GM19397 (cell line): ENCODE measurements around the gene ZDHHC3.
"Not testable (repeated sequence)": the region's sequence is repeated elsewhere in the genome, so short reads cannot be mapped to it uniquely, and the experiment has no call there.

Experiments used
- ATAC-seq: cut with Tn5 transposase; IDR thresholded peaks from one replicate; pipeline ENCODE4 v1.9.1; 2021; ENCODE audit warnings: mild to moderate bottlenecking, moderate library complexity; ENCODE audit not compliant: unreplicated experiment

The ZDHHC3 gene

DNA sequence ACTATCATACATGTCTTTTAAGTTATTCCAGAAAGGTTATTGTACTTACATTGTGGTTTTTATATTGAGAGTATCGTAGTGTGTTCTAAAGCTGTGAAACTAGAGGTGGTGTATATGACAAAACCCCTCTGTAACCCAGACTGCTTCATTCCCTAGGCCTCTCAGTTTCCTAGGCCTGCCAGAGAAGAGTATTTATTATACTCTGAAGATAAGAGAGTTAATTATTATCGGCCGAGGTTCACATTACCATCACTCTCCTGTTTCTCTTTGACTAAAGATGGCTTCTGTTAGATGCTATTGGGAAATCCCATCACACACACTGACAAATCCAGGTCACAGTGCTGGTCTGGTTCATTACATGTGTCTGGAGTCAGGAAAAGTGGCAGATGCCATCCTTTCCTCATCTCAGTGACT is 20.6 kb upstream of the ZDHHC3 start:
- ATAC-seq = no peak

- no peak for ATAC-seq
These were observed 19.3 kb upstream of the ZDHHC3 start for GRCh38 chr3:44995142-44995770.

- no peak for ATAC-seq
These were observed 17.7 kb upstream of the ZDHHC3 start for GRCh38 chr3:44993471-44994205.

DNA sequence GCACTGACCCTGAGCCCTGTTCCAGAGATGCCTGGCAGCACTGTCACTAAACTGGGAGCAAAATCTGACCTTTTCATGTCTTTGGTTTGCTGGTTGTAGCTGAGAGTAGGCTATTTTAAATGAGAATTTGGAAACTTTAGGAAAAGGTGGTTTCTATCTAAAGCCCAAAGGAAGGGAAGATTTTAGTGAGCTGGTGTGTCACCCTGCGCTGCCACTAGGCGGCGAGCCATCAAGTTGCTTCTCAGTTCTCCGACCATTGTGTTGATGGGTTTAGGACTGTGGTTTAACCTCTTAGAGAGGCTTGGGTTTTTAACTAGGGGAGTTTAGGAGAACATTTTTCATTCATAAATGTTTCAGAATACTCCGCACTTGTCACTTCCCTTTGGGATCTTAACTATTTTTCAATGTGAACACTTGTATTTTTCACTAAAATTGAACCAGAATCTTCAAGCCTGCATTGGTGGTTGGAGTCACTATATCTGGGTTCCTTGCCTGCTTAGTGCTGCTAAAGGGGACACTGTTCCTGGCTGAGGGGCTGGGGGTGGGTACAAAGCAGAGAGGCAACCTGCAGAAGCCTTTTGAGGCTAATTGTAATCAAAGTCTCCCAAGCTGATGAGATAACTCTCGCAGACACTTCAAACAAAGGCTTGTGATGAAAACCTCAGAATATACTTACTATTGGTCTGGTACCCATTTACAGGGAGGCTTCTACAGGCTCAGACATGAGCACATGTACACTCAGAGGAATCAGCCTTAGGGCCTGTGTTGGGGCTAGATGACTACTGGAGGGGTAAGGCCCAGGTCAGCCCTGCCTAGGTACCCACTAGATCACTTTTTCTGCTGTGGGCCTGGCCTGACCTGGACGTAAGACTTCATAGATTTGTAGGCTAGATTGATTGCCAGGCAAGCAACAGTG is 16.8 kb upstream of the ZDHHC3 start:
- no peak for ATAC-seq

GRCh38 chr3:44991326-44991725 is 15.4 kb upstream of the ZDHHC3 start:
- ATAC-seq = no peak

DNA sequence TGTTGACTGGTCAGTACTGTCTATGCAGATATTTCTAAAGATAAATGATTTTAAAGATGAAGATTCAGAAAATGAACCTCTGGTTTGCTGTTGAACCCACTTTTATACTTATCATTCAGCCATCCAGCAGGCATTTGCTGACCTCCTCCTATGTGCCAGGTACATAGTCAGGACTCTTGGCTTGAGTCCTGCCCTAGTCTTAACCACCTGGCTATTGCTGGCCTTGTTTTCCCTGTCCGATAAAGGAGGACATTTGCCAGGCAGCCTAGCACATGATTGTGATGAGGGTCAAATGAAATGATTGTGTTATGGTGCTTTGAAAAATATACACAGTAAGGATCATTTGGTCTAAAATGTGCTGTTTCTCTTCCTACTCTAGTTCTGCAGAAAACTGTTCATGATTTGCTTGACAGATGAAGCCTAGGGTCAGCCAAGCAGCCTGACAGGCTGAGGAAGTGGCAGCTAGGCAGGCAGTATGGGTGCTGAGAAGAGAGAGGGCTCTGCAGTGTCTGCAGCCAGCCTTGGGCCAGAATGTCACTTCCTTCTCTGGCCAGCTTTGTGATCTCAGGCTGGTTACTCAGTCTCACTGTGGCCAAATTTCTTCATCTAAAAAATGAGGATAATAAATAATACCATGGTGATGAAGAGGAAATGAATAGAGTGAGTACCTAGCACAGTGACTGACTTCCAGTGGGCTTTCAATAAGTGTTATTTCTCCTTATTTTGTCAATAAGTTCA is 13.8 kb upstream of the ZDHHC3 start:
- no peak for ATAC-seq

GRCh38 chr3:44989141-44989540 is 13.2 kb upstream of the ZDHHC3 start:
- no peak for ATAC-seq

DNA sequence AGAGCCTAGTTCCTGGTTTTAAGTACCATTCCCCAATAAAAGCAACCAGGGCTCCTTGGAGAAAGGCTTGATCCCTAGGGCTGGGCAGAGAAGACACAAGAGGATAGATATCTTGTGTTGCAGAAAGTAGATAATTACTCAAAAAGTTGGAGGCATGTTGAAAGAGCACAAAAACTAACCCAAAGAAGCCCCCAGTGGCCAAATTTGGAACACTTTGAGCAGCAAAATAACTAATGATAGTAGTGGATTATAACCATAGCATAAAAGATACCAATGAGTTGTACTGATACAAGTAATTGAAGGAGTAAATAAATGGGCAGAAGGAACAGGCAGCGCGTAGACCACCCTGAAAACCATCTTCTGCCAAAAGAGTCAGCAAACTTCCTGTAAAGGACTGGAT is 12.1 kb upstream of the ZDHHC3 start:
- ATAC-seq = no peak

DNA sequence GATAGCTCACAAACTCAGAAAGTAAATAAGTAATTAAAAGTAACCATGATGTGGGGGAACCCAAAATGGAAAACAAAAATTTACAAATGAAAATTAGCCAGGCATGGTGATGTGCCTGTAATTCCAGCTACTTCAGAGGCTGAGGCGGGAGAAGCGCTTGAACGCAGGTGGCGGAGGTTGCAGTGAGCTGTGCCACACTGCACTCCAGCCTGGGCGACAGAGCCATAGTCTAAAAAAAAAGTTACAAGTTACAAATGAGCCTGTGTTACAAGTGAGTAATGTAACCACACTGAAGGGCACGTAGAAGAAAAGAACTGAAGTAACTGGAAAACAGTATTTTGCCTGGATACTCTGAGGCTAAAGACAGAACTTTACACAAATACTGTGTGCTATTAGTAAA is 11.4 kb upstream of the ZDHHC3 start:
- ATAC-seq = no peak

- not testable (repeated sequence) for ATAC-seq
These were observed 10.4 kb upstream of the ZDHHC3 start for GRCh38 chr3:44986330-44986729.

DNA sequence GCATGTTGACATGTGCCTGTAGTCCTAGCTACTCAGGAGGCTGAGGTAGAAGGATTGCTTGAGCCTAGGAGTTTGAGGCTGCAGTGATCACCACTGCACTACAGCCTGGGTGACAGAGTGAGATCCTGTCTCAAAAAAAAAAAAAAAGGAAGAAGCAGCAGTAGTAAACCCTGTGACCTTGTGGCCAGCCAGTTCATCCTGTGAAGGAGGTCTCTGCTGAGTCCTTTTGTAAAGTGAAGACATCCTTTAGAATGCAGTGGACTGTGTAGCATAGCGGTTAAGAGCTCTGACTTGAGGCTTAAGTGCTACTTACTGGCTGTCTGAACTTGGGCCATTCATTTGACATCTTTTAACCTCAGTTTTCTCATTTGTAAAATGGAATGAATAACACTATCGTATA is 8.4 kb upstream of the ZDHHC3 start:
- ATAC-seq = no peak

GRCh38 chr3:44983484-44983941 is 7.5 kb upstream of the ZDHHC3 start:
- no peak for ATAC-seq

DNA sequence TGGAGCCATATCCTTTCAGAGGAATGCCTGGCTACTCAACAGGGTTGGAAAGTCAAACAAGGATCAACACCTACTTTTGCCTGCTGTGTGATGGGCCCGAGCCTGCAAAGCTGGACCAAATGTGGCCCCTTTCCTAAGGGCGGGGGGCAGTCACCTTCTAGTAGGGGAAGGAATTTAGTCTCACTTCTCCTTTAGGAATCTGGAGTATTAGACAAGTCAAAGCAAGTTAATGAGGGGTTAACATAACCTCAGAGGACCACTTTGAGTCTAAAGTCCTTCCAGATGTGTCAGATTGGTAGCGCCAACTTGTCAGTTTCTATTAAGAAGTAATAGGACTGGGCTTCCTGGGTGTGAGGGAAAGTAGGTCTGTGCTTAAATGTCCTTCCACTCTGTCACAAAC is 6.8 kb upstream of the ZDHHC3 start:
- ATAC-seq = no peak

DNA sequence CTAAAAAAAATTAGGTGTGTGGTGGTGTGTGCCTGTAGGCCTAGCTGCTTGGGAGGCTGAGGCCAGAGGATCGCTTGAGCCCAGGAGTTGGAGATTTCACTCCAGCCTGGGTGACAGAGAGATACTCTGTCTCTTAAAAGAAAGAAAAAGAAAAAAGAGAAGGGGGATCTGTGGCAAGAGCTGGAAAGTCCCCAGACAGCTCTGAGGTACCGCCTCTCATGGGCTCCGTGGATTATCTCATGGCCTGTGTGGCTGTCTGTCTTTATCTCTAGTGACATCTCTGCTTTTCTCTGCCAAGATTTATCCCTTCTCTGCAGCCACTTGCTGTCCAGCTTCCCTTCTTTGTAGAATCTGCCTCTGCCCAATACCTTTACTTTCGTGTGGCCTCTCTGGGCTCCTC is 5.8 kb upstream of the ZDHHC3 start:
- no peak for ATAC-seq

DNA sequence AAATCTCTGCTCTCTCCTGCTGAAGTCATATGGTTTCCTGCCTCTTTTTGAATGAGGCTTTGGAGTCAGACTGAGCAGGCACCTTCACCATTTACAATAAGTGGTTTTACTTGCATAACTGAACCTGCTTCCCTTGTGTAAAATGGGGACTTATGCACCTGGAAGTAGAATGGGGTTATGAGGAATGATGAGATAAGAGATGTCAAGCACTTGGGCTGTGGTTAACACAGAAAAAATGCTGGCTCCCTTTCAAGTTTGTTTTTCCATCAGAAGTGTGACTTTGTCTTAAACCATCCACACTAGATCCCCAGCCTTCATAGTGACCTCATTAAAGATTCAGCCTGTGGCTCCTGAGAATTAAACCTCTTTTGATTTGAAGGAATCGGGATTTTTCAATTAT is 5.2 kb upstream of the ZDHHC3 start:
- ATAC-seq = no peak

GRCh38 chr3:44974416-44974815 is 1.6 kb downstream of the ZDHHC3 start:
- ATAC-seq = no peak

DNA sequence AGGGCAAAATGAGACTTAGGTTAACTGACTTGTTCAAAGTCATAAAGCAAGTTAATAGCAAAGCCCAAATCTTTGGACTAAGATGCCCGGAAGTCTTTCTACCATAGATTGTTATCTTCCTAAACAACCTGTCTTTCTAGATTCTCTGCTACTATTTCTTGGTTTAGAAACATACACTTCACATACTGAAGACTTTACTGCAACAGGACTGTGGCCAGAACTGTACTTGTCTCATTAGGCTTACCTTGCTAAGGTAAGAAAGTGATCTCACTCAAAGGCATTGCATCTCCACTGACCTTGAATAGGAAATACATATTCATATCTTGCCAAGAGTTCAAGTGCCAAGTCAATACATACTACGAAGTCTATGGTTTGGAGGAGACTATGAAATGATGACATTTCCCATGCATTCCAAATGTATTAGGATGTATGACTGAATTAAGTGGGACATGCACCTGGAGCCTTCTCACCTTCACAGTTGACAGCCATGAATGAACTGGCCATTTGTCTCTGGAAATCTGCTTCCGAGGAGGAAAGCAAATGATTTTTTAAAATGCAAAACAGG is 5.0 kb downstream of the ZDHHC3 start:
- ATAC-seq = no peak

DNA sequence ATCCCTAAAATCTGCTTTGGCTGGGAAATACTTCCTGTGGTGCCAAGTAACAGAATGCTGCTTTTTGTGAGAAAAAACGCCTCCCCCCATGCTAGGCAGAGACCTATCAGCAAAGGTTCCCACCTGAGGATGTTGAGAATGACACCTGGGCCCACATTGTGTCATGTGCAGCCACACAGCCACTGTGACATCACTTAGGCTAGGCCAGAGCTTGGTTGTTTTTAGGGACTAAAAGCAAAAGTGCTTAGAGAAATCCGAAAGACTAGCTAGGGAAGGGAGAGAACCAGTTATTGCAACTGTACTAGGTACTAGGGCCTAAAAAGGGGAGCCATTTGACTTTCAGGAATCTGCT is 6.2 kb downstream of the ZDHHC3 start:
- ATAC-seq = no peak

DNA sequence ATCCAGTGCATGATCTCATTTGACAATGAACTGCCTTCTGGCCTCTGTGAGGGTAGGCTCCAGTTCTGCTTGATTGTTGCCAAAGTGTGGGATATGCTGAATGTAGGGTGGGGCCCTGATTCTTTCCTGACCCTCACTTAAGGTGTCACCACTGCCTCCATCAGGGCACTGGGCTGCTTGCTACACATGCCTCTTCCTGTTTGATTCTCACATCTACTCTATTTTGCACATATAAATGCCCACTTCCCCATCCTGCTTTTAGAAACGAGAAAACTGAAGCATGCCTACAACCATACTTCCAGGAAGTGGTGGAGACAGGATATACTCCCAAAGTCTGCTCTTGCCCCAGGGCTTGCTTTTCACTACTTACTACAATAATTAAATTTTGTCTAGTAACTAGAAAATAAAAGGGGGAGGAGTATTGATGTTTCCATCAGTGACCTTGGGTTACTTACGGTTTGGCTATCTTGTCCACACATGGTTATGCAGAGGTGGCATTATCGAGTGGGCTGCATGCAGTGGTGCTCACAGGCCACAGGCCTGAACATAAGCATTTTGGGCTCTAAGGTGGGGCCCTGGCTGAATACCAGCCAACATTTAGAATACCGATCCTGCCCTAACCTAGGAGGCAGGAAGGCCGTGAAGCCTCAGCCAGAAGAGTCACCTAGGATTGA is 6.7 kb downstream of the ZDHHC3 start:
- no peak for ATAC-seq

DNA sequence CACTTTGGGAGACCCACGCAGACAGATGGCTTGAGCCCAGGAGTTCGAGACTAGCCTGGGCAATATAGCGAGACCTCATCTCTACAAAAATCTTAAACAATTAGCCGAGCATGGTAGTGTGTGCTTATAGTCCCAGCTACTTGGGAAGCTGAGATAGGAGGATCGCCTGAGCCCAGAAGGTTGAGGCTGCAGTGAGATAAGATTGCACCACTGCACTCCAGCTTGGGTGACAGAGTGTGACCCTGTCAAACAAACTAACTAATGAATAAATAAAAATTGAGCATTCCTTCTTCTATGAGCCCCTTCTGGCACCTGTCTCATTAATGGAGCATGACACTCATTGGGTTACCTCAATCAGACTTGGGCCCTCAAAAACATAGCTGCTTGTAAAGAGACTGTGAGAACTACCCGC is 7.5 kb downstream of the ZDHHC3 start:
- ATAC-seq = no peak
